Kidney tubule cell (primary cell): Measurements from ENCODE around the gene PCSK2.

ENCODE experiments used
- DNase-seq: peaks from one replicate; pipeline ENCODE4 v3.0.0-alpha.2; 2018; ENCODE audit warnings: low spot score

The PCSK2 gene

DNA sequence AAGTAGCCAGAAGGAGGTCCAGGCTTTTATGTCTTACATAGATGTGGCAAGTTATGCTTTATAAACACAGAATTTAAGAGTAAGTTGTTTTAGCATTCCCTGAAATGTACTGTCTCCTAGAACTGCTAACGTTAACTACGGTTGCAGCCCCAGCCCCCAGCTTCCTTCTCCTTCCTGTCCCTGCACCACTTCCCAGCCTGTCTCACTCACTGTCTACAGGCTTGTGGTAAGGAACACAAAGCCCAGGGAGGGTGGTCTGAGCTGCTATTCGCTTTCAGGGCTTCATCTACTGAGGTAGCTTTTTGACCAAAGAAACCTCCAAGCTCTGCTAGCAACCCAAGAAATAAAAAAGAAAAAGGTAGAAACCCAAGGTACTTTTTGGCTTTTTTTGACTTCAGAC lies 35.9 kb downstream of the PCSK2 start:
- DNase-seq, result no peak

DNA sequence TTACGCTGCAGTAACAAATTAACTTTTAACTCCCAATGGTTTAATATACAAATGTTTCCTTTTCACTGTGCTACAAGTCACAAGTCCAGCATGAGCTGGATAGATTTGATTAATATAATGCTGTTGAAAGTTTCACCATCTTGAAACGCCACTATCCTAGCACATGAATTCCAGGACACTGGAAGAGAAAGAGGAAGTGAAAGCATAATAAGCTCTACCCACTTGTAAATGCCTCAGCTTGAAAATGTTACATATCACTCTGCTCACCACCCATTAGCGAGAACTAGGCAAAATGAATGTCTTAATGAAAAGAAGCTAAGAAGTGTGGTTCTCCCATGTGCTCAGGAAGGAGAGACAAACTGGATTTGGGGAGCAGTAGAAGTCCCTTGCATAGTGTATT lies 46.9 kb downstream of the PCSK2 start:
- no peak for DNase-seq

DNA sequence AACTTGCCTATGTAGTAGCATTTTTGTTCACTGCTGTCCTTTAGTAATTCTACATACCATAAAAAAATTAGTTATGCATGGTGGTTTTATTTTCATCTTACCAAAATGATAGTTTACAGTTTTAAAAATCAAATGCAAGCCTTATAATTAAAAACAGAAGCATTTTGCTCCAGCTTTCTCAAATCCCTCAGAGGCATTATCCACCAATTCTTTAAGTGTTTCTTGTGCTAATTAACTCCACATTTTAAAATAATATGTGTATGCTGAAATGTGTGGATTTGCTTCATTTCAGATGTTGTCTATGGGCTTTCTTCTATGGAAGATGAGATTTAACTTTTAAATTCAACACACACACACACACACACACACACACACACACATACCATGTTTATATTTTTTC lies 49.3 kb downstream of the PCSK2 start:
- no peak for DNase-seq

- DNase-seq, result peak; percentile 58
Observed at GRCh38 chr20:17281478-17281877, 54.6 kb downstream of the PCSK2 start.

DNA sequence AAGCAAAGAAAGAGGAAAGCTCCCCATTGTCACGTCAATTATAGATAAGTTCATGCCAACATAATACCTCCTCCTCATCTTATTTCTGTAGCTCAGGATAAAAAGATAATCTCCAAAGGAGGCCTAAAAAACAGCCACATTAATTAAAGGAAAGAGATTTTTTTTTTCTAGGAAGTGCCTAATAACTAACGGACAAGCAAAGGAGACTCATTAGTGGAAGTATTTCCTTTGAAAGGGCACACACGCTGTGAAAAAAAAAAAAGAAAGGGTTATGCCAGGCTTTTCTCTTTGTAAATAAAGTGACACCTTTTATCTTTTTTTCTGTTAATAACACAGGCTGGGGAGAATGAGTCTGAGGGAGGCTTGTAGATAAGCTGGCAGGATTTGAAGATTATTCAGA lies 55.7 kb downstream of the PCSK2 start:
- no peak for DNase-seq

DNA sequence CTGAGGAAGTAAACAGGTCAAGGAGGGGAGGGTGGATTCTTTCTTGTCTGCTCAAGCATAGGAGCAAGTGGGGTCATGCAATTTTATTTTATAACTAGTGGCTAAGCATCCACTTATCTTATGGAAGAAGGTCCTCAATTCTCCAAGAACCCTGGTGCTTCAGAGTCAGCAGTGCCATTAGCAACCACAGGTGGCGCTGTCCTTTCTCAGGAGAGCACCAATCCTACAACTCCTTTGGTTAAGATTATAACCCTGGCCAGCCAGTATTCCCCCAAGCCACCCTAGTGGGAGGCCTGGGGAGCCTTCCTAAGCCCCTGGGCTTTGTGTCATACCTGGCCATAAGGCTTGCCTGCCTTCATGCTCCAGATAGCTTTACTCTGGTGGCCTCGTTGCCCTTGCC lies 60.7 kb downstream of the PCSK2 start:
- DNase-seq, result no peak

- no peak for DNase-seq
Observed at GRCh38 chr20:17287998-17288397, 61.2 kb downstream of the PCSK2 start.

DNA sequence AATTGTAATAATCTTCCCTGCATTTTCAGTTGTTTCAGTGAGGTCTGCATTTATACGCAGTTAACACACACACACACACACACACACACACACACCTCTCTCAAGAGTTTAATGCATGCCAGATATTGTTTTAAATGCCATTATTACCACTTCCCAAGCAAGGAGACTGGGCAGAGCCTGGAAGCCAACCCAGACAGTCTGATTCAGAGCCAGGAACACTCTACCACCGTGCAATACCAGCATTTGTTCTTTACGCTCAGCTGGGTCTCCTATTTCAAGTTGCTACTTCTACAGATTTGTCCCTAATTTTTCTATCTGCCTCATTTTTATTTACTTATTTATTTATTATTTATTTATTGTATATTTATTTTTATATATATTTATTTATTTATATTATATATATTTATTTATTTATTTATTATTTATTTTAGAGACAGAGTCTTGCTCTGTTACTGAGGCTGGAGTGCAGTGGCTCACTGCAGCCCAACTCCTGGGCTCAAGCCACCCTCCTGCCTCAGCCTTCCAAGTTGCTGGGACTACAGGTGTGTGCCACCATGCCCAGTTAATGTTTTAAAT lies 68.4 kb downstream of the PCSK2 start:
- DNase-seq, result no peak

GRCh38 chr20:17295991-17296390 lies 69.2 kb downstream of the PCSK2 start:
- DNase-seq, result no peak

- no peak for DNase-seq
Observed at GRCh38 chr20:17298171-17298570, 71.3 kb downstream of the PCSK2 start.

DNA sequence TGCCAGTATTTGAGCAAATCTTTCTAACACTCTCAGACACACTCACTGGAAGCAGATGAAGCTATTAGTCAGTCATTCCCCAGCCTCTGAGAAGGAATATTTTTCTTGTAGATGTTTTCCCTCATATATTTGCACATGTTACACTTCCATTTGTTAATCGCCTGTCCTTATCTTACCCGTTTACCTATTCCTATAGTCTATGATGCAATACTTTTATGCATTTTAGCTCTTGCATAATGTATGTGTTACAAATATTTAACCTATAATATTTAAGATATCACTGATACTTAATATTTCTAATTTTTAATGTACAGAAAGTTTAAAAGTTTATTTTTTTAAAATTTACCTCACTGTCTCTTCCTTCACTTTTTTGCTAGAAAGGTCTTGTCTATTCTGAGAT lies 71.9 kb downstream of the PCSK2 start:
- DNase-seq, result no peak

- no peak for DNase-seq
Observed at GRCh38 chr20:17300113-17300512, 73.3 kb downstream of the PCSK2 start.

DNA sequence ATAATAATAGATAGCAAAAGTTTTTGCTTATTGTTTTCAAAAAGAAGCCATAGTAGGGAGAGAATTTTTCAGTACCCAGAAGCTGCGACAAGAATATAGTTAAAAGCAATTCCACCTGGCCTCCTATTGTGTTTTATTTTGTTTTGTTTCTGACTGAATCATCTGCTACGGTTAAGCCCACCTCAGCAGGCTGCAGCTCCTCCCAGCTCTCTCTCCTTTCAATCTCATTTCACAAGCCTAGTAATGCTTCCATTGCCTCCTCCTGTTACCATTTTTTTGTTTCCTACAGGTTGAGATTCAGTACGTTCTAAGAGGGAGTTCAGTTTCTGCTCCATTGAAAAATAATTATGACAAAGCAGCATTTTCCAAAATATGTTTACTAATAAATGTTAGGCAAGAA lies 77.9 kb downstream of the PCSK2 start:
- no peak for DNase-seq

DNA sequence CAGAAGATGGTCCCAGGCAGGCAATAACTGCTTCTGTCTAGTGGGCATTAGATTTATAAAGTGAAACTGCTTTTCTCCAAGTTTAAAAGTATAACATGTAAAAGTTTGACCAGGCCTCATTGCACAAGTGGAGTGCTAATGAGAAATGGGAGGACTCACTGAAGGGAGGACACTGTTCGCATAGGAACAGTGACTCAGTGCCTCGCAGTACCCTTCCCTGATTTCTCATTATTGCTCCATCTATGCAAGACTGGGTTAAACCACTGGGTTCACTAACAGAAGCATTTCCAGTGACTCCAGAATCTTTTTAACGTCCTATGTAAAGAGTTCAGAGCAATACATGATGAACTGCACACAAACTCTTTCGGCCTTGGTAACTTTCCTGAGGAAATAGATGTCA lies 79.6 kb downstream of the PCSK2 start:
- no peak for DNase-seq

- DNase-seq, result no peak
Observed at GRCh38 chr20:17314264-17314663, 87.4 kb downstream of the PCSK2 start.

GRCh38 chr20:17315407-17316231 lies 88.8 kb downstream of the PCSK2 start:
- peak; percentile 79 for DNase-seq

DNA sequence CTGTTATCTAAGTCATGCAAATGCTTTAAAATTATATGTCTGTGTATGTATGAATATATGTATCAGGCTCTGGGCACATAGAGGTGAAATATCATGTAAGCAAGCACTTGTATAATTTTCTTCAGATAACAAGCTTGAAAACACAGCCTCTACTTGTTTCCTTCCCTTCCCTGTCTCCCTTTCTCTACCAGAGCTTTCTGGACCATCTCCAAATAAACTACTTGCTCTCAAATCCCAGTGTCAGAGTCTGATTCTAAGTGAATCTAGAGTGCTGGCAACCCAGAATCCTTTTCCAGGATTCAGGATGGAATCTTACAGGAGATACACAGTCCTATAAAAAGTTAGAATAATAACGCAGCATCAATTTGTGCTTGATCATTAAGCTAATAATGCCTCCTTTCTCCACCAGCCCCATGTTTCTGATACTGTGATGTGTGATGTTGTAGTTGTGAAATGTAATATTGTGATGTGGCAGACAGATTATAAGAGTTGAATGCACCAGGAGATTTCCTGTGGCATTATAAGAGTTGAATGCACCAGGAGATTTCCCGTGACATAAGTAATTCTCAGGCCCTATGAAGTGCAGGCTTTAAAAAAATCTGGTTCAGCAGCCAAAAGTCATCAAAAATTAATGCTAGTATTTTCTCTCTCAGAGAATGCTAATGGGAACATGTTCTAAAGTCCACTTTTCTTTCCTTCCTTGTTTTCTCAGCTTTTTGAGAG lies 89.6 kb downstream of the PCSK2 start:
- DNase-seq, result no peak

GRCh38 chr20:17317341-17317740 lies 90.5 kb downstream of the PCSK2 start:
- DNase-seq, result no peak

DNA sequence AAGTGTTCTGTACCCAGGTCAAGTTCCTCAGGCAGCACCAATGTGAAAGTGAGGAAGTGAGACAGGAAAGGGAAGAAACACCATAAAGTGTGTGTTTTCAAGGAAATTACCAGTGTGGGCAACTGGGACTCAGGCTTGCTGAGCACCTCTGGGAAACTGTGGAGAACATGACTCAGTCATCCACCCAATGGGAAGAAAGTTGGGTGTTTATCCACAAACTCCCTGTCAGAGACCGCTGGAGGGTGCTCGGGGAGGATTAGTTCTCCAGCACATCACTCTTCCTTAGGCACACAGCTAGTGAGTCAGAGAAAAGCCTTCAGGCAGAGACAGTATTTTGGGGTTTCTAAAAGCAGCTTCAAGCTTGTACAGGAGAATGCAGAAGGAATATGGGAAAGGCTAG lies 93.6 kb downstream of the PCSK2 start:
- no peak for DNase-seq

GRCh38 chr20:17326096-17326495 lies 99.3 kb downstream of the PCSK2 start:
- DNase-seq, result no peak

- no peak for DNase-seq
Observed at GRCh38 chr20:17327185-17328148, 100.6 kb downstream of the PCSK2 start.

DNA sequence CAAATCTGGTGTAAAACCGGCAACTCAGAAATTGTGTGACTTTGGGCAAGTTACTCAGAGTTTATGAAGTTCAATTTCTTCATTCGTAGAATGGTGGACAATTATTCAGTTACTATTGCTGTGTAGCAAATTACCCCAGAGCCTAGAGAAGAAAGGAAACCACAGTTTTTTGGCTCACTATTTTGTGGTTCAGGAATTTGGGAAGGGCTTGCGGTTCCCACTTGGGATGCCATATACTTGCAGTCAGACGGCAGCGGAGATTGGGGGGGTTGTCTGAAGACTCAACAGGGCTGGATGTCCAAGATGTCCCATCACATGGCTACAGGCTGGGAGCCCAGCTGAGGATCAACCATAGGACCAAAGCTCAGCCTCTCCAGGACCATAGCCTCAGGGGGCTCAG lies 108.1 kb downstream of the PCSK2 start:
- no peak for DNase-seq
